CD4-positive, alpha-beta T cell (primary cell): ENCODE results near the gene DHRSX. TPM values are rescaled to one million over a fixed set of nuclear protein-coding genes. Genes with fewer than 3 reads are reported as not detected.
A peak's percentile ranks its signal among the peaks of the same experiment; 100 is the strongest.

Experiments
- ATAC-seq: fragments of 200-7000 bp; cut with Tn5 transposase; one replicate; pipeline ENCODE4 v1.10.0; 2022; ENCODE audit warnings: mild to moderate bottlenecking; ENCODE audit not compliant: poor library complexity
- CTCF ChIA-PET: fragments of 350-600 bp; sonication (Branson Sonifier 250); formaldehyde crosslinking; loops from one replicate; lab custom pipeline; 2021; ENCODE audit warnings: antibody characterized with exemption, inconsistent platforms; lab: Charles Lee
- POLR2A ChIA-PET: fragments of 350-600 bp; sonication (Branson Sonifier 250); formaldehyde crosslinking; loops from one replicate; lab custom pipeline; 2021; ENCODE audit warnings: antibody characterized with exemption, inconsistent platforms; lab: Charles Lee
- DNase-seq, 14 experiments: peaks; one replicate each; pipeline ENCODE4 v3.0.0-alpha.2; 2013 to 2020; ENCODE audit warnings: mixed read lengths in 2 of 14
- H3K27ac ChIP-seq, 2 donors: one replicate each; pipeline versions ENCODE4 v1.5.1 to v1.7.0; 2013; ENCODE audit warnings: low read length in 2 of 2, low read depth in 1 of 2, mild to moderate bottlenecking in 1 of 2
- H3K27me3 ChIP-seq, 2 experiments: 1 replicate in 1 of 2; 2 replicates in 1 of 2; pipeline versions ENCODE4 v1.6.1 to v1.7.0; 2013; ENCODE audit warnings: low read length in 2 of 2, control low read depth in 1 of 2, mild to moderate bottlenecking in 1 of 2, moderate library complexity in 1 of 2; ENCODE audit not compliant: insufficient read depth in 2 of 2, control insufficient read depth in 1 of 2
- H3K36me3 ChIP-seq: one replicate; pipeline ENCODE4 v1.6.1; 2013; ENCODE audit warnings: low read length, control low read depth; ENCODE audit not compliant: insufficient read depth
- H3K4me1 ChIP-seq: one replicate; pipeline ENCODE4 v1.6.1; 2013; ENCODE audit warnings: low read length, control low read depth; ENCODE audit not compliant: insufficient read depth
- H3K4me3 ChIP-seq: one replicate; pipeline ENCODE4 v1.5.1; 2013; ENCODE audit warnings: mild to moderate bottlenecking, low read length, moderate library complexity
- H3K9me3 ChIP-seq, 2 experiments: 1 replicate in 1 of 2; 2 replicates in 1 of 2; pipeline versions ENCODE4 v1.6.1 to v1.7.0; 2013; ENCODE audit warnings: low read length in 2 of 2, mild to moderate bottlenecking in 2 of 2, control low read depth in 1 of 2, moderate library complexity in 1 of 2; ENCODE audit not compliant: control insufficient read depth in 1 of 2, insufficient read depth in 1 of 2
- H3K27ac Mint-ChIP-seq: one replicate; pipeline ENCODE4 v1.8.0; 2020; ENCODE audit warnings: mixed read lengths
- H3K27me3 Mint-ChIP-seq: one replicate; pipeline ENCODE4 v1.8.0; 2021; ENCODE audit warnings: mixed read lengths
- H3K36me3 Mint-ChIP-seq: one replicate; pipeline ENCODE4 v1.8.0; 2021; ENCODE audit warnings: low read depth, mixed read lengths
- H3K4me1 Mint-ChIP-seq: one replicate; pipeline ENCODE4 v1.8.0; 2021; ENCODE audit warnings: low read depth, mixed read lengths
- H3K4me3 Mint-ChIP-seq: one replicate; pipeline ENCODE4 v1.8.0; 2020; ENCODE audit warnings: mild to moderate bottlenecking, mixed read lengths
- H3K9me3 Mint-ChIP-seq: one replicate; pipeline ENCODE4 v1.8.0; 2020; ENCODE audit warnings: mixed read lengths
- CTCF ChIP-seq: fragments of 200-600 bp; IDR thresholded peaks from one replicate; pipeline ENCODE4 v1.8.0; 2022; ENCODE audit warnings: antibody characterized with exemption, mild to moderate bottlenecking
- intact Hi-C, 2 experiments: fragments of 100-400 bp; cut with DNase I in 1 of 2; cut with micrococcal nuclease in 1 of 2; formaldehyde crosslinking; loops; one replicate each; pipeline versions ENCODE4 v1.15.1 to v1.9.0; 2023 to 2025; cut with DNase I, micrococcal nuclease
- total RNA-seq, 174 experiments: library from RNA in 2 of 174; stranded (reverse) in 2 of 174; gene quantifications; one replicate each; pipeline ENCODE4 v1.2.3 and lab custom pipeline; 2021 to 2026

DHRSX gene
- total RNA-seq, 2 experiments from 2014 or later, result 12.1 to 13.9 TPM

GRCh38 chrX:2498781-2499302 is 1.9 kb downstream of the DHRSX start:
- Mint-ChIP-seq H3K36me3 (peaks cover 17% of the 10 kb centered on the region), H3K27ac (peak overlapping the region; percentile 86), H3K27me3 (no peaks in the 10 kb centered on the region), H3K4me3 (peak overlapping the region; percentile 89), H3K9me3 (no peaks in the 10 kb centered on the region), H3K4me1 (peaks cover 31% of the 10 kb centered on the region)
- TF ChIP-seq CTCF, result no peak
- Histone ChIP-seq H3K36me3 (no peaks in the 10 kb centered on the region), H3K4me1 (peaks cover 32% of the 10 kb centered on the region), H3K27ac (peak overlapping the region in 1 of 2 donors; percentile 55), H3K27me3 (no peaks in the 10 kb centered on the region), H3K9me3 (no peaks in the 10 kb centered on the region), H3K4me3 (no peak overlapping the region)
- DNase-seq, result no peak
- ChIA-PET POLR2A (no interaction called here), CTCF (no interaction called here)
- intact Hi-C loops, result loop anchor here in 1 of 2 experiments (5.0 kb wide), 1 partner anchor 318 kb away; no protein-coding TSS in a partner anchor
- ATAC-seq, result no peak

- CTCF ChIA-PET, result no interaction called here
- H3K4me3 ChIP-seq, result no peak overlapping the region
- peaks cover 32% of the 10 kb centered on the region for H3K4me1 ChIP-seq
- TF ChIP-seq CTCF, result no peak
- Mint-ChIP-seq H3K27me3 (no peaks in the 10 kb centered on the region), H3K4me3 (peak overlapping the region; percentile 89), H3K36me3 (peaks cover 17% of the 10 kb centered on the region), H3K9me3 (no peaks in the 10 kb centered on the region), H3K4me1 (peaks cover 31% of the 10 kb centered on the region), H3K27ac (peak overlapping the region; percentile 86)
- DNase-seq, result no peak
- no peaks in the 10 kb centered on the region for H3K9me3 ChIP-seq
- no peaks in the 10 kb centered on the region for H3K36me3 ChIP-seq
- POLR2A ChIA-PET, result no interaction called here
- no peak for ATAC-seq
- peak overlapping the region in 1 of 2 donors; percentile 55 for H3K27ac ChIP-seq
- H3K27me3 ChIP-seq, result no peaks in the 10 kb centered on the region
- intact Hi-C loops, result loop anchor here in 1 of 2 experiments (5.0 kb wide), 1 partner anchor 319 kb away; no protein-coding TSS in a partner anchor
Observed at GRCh38 chrX:2497961-2498780, 2.6 kb downstream of the DHRSX start.

- H3K36me3 Mint-ChIP-seq, result peaks cover 37% of the 10 kb centered on the region
- H3K4me1 ChIP-seq, result peaks cover 21% of the 10 kb centered on the region
- no peaks in the 10 kb centered on the region for H3K27me3 ChIP-seq
- H3K27ac ChIP-seq, result no peak overlapping the region
- ATAC-seq, result no peak
- peaks cover 26% of the 10 kb centered on the region for H3K4me1 Mint-ChIP-seq
- intact Hi-C loops, result loop anchor here in 1 of 2 experiments (5.0 kb wide), 1 partner anchor 322 kb away; no protein-coding TSS in a partner anchor
- ChIA-PET POLR2A (no interaction called here), CTCF (no interaction called here)
- no peak overlapping the region for H3K27ac Mint-ChIP-seq
- no peaks in the 10 kb centered on the region for H3K27me3 Mint-ChIP-seq
- TF ChIP-seq CTCF, result no peak
- H3K36me3 ChIP-seq, result peaks cover 6% of the 10 kb centered on the region
- no peak for DNase-seq
- H3K9me3 Mint-ChIP-seq, result no peaks in the 10 kb centered on the region
- no peak overlapping the region for H3K4me3 ChIP-seq
- no peaks in the 10 kb centered on the region for H3K9me3 ChIP-seq
- no peak overlapping the region for H3K4me3 Mint-ChIP-seq
Observed at GRCh38 chrX:2495595-2495994, 5.2 kb downstream of the DHRSX start.
